ENCODE data around the gene ZBTB3. TPM values are rescaled to one million over a fixed set of nuclear protein-coding genes. Genes with fewer than 3 reads are reported as not detected.
"Not testable (repeated sequence)": the region's sequence is repeated elsewhere in the genome, so short reads cannot be mapped to it uniquely, and the experiment has no call there.

ZBTB3 gene
- total and polyA plus RNA-seq, 2 donors from 2014 or later = 4.8 to 15.0 TPM

DNA sequence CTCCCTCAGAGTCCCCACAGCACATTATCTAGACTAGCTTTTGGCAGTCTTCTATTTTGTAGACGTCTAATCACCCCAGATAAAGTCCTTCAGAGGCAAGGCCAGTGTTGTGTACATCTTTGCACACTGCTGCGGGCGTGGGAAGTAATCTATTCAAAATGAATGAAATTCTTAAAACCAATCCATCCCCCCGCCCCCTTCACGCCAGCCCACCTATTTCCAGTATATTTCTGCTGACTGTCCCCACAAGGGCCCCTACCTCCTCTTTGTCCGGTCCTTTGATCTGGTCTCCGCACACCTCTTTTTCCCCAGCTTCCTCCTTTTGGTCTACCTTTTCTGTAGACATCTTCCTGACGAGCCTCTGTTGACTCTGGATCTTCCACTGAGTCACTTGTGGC is 47.1 kb downstream of the ZBTB3 start:
- DNase-seq (peak in 1 of 5 donors; percentile 68), FAIRE-seq (no peak)
- intact Hi-C loops (cut with DNase I) = no loop called here
- peaks cover 0 to 30% (median 29%) of the 10 kb centered on the region in 3 donors for H3K4me1 ChIP-seq (ENCODE audit: control insufficient read depth in 2 of 3, insufficient read depth in 2 of 3, low read depth in 1 of 3, low read length in 3 of 3)
- peaks cover 0 to 11% (median 2%) of the 10 kb centered on the region in 3 donors for H3K36me3 ChIP-seq (ENCODE audit: control insufficient read depth in 2 of 3, insufficient read depth in 3 of 3, low read length in 3 of 3)
- peak overlapping the region; percentile 50 to 83 (median 67) for H3K4me3 ChIP-seq (ENCODE audit: low read length in 3 of 3)
- TF ChIP-seq, protein P1, sequence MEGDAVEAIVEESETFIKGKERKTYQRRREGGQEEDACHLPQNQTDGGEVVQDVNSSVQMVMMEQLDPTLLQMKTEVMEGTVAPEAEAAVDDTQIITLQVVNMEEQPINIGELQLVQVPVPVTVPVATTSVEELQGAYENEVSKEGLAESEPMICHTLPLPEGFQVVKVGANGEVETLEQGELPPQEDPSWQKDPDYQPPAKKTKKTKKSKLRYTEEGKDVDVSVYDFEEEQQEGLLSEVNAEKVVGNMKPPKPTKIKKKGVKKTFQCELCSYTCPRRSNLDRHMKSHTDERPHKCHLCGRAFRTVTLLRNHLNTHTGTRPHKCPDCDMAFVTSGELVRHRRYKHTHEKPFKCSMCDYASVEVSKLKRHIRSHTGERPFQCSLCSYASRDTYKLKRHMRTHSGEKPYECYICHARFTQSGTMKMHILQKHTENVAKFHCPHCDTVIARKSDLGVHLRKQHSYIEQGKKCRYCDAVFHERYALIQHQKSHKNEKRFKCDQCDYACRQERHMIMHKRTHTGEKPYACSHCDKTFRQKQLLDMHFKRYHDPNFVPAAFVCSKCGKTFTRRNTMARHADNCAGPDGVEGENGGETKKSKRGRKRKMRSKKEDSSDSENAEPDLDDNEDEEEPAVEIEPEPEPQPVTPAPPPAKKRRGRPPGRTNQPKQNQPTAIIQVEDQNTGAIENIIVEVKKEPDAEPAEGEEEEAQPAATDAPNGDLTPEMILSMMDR (IDR thresholded peaks at IDR 0.05; ENCODE audit: borderline replicate concordance, extremely low read depth, insufficient read depth) = no peak
- H3K9me3 ChIP-seq (ENCODE audit: control insufficient read depth in 2 of 3, insufficient read depth in 1 of 3, low read length in 3 of 3) = no peaks in the 10 kb centered on the region
- peak overlapping the region in 2 of 3 donors; percentile 79 to 89 for H3K9ac ChIP-seq (ENCODE audit: low read length in 3 of 3)
- peak overlapping the region; percentile 93 to 94 for H3K27ac ChIP-seq (ENCODE audit: low read depth in 2 of 2, low read length in 2 of 2)
- no peaks in the 10 kb centered on the region for H3K27me3 ChIP-seq (ENCODE audit: control insufficient read depth, insufficient read depth, low read length)

DNA sequence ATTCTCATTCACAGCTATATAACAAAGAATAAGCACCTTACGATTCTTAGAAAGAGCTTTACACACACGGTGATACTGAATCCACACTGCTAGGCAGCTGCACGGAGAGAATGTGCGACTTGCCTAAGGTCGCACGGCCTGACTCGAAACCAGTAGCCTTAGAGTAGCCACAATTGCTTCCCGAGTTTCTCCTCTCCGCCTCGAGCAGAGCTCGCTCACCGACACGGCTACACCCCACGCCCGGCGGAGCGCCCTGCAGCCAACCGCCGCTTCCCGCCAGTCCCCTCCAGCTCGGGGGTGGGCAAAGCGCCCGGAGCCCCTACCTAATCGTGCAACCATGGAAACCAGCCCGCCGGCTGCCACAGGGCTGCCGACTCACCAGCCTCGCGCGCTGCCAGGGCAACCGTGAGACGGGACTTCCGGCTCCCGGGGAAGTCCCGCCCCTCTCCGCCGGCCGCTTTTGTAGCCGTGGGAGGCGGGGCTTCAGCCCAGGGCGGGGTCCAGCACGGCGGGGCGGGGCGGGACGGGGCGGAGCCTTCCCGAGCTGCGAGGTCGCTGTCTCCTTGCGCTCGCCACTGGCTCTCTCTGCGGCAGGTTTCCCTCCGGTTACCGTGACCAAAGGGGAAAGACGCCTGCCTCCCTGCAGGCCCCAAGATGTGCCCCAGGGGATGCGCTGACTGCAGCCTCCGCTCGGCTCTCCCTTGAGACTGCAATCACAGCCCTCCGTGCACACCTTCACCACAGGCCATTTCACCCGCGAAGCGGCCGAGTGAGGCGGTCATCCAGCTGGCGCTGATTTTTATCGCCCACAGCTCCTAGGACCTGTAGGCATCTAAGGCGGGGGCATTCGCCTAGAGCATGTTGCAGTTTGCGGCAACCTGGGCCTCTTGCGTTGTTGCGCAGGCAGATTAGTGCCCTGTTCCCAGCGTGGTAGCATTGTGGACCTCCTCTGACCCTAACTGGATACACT is 47.8 kb downstream of the ZBTB3 start:
- Histone ChIP-seq H3K9me3 (ENCODE audit: control insufficient read depth in 2 of 3, insufficient read depth in 1 of 3, low read length in 3 of 3) (no peaks in the 10 kb centered on the region), H3K27me3 (ENCODE audit: control insufficient read depth, insufficient read depth, low read length) (no peaks in the 10 kb centered on the region), H3K27ac (ENCODE audit: low read depth in 2 of 2, low read length in 2 of 2) (peak overlapping the region; percentile 93 to 94), H3K4me1 (ENCODE audit: control insufficient read depth in 2 of 3, insufficient read depth in 2 of 3, low read depth in 1 of 3, low read length in 3 of 3) (peaks cover 0 to 30% (median 29%) of the 10 kb centered on the region in 3 donors), H3K4me3 (ENCODE audit: low read length in 3 of 3) (peak overlapping the region; percentile 93 to 98 (median 96)), H3K36me3 (ENCODE audit: control insufficient read depth in 2 of 3, insufficient read depth in 3 of 3, low read length in 3 of 3) (peaks cover 2 to 13% (median 3%) of the 10 kb centered on the region in 3 donors), H3K9ac (ENCODE audit: low read length in 3 of 3) (peak overlapping the region; percentile 84 to 97 (median 93))
- TF ChIP-seq, protein P1 (IDR thresholded peaks at IDR 0.05; ENCODE audit: borderline replicate concordance, extremely low read depth, insufficient read depth) = no peak
- DNase-seq = peak; percentile 96 to 99 (median 98)
- no peak for FAIRE-seq
- intact Hi-C loops (cut with DNase I) = no loop called here

DNA sequence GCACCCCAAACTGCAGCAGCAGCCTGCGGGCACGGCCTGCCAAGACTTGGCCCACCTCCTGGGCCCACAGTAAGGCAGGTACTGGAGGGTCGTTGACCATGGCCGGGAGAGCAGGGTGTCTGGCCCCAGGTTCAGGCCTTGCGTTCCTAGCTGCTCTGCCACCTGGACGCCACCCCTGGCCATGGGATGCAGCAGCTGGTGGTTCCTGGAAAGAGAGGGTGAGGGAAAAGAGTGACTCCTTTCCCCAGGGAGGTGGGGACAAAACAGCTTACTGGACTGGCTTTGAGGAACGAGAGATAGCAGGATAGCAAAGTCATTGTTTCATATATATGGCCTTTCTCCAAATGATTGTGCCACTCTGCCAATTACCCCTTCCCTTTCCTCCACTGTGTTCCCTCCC is 48.5 kb downstream of the ZBTB3 start:
- peak overlapping the region; percentile 79 to 87 for H3K27ac ChIP-seq (ENCODE audit: low read depth in 2 of 2, low read length in 2 of 2)
- no peak for FAIRE-seq

DNA sequence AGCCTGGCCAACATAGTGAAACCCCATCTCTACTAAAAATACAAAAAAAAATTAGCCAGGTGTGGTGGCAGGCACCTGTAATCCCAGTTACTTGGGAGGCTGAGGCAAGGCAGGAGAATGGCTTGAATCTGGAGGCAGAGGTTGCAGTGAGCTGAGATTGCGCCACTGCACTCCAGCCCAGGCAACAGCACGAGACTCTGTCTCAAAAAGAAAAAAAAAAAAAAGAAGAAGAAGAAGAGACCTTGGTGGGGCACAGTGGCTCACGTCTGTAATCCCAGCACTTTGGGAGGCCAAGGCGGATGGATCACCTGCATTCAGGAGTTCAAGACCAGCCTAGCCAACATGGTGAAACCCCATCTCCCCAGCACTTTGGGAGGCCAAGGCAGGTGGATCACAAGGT is 50.0 kb downstream of the ZBTB3 start:
- H3K27ac ChIP-seq (ENCODE audit: low read depth in 2 of 2, low read length in 2 of 2); H3K9ac ChIP-seq (ENCODE audit: low read length in 3 of 3); intact Hi-C loops (cut with DNase I); H3K4me3 ChIP-seq (ENCODE audit: low read length in 3 of 3); H3K27me3 ChIP-seq (ENCODE audit: control insufficient read depth, insufficient read depth, low read length); FAIRE-seq; DNase-seq; H3K9me3 ChIP-seq (ENCODE audit: control insufficient read depth in 2 of 3, insufficient read depth in 1 of 3, low read length in 3 of 3): not testable (repeated sequence)
- H3K36me3 ChIP-seq (ENCODE audit: control insufficient read depth in 2 of 3, insufficient read depth in 3 of 3, low read length in 3 of 3) = peaks cover 2 to 12% (median 2%) of the 10 kb centered on the region in 3 donors
- H3K4me1 ChIP-seq (ENCODE audit: control insufficient read depth in 2 of 3, insufficient read depth in 2 of 3, low read depth in 1 of 3, low read length in 3 of 3) = peaks cover 0 to 23% (median 21%) of the 10 kb centered on the region in 3 donors

More for the DNA sequence above, 48.5 kb downstream of the ZBTB3 start:
- H3K27me3 ChIP-seq (ENCODE audit: control insufficient read depth, insufficient read depth, low read length) = no peaks in the 10 kb centered on the region
- TF ChIP-seq, protein P1 (IDR thresholded peaks at IDR 0.05; ENCODE audit: borderline replicate concordance, extremely low read depth, insufficient read depth) = no peak
- DNase-seq = peak in 4 of 5 donors; percentile 26 to 65 (median 42)
- intact Hi-C loops (cut with DNase I) = no loop called here
- H3K36me3 ChIP-seq (ENCODE audit: control insufficient read depth in 2 of 3, insufficient read depth in 3 of 3, low read length in 3 of 3) = peaks cover 2 to 13% (median 4%) of the 10 kb centered on the region in 3 donors
- peak overlapping the region; percentile 84 to 97 (median 93) for H3K9ac ChIP-seq (ENCODE audit: low read length in 3 of 3)
- H3K9me3 ChIP-seq (ENCODE audit: control insufficient read depth in 2 of 3, insufficient read depth in 1 of 3, low read length in 3 of 3) = no peaks in the 10 kb centered on the region
- peaks cover 0 to 30% (median 29%) of the 10 kb centered on the region in 3 donors for H3K4me1 ChIP-seq (ENCODE audit: control insufficient read depth in 2 of 3, insufficient read depth in 2 of 3, low read depth in 1 of 3, low read length in 3 of 3)
- H3K4me3 ChIP-seq (ENCODE audit: low read length in 3 of 3) = peak overlapping the region; percentile 93 to 98 (median 96)
